HG03442 (cell line): ENCODE data around the gene MALRD1.

Experiments used
- ATAC-seq: cut with Tn5 transposase; IDR thresholded peaks from one replicate; pipeline ENCODE4 v1.9.1; 2021; ENCODE audit warnings: mild to moderate bottlenecking, moderate library complexity; ENCODE audit not compliant: unreplicated experiment

Gene MALRD1

DNA sequence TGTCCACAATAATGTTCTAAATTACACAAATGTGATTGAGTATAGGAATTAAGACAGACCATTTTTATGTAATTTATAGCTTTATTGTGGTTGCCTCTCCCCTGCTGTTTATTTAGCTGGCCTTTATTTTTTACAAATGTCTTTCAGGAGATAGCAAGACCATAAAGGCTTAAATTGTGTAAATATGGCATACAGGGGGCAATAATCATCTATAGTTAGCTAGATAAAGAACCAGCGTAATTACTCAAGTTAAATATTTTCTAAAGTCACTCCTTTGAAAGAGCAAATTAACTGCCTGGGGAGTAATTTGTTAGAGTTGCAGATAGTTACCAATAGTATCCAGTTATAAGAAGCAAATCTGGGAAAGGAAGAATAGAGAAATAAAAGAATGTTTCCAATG is at the start of gene MALRD1:
MALRD1 (plus strand) TSS at position 313 of the 400 bp plus-strand sequence. CDS start 138 bp downstream, outside the sequence.
- no peak for ATAC-seq

DNA sequence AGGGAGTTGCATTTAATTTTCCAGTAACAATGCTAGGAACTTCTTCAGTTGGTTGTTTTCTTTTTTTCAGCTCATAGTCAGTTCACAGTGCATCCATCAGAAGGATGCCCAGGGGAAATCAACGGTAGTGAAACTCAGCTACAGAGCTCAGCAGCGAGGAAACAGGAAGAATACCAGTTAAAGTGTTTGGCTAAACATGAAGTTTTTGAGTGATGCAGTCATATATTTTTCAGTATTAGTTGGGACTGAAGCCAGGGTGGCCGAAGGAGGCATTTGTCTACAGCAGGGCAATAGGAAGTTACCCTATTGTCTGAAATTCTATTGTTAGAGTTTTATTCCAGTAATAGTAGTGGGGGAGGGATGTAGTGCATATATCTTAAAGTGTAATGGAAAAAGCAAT is 45.3 kb upstream of the MALRD1 start:
- ATAC-seq: no peak

DNA sequence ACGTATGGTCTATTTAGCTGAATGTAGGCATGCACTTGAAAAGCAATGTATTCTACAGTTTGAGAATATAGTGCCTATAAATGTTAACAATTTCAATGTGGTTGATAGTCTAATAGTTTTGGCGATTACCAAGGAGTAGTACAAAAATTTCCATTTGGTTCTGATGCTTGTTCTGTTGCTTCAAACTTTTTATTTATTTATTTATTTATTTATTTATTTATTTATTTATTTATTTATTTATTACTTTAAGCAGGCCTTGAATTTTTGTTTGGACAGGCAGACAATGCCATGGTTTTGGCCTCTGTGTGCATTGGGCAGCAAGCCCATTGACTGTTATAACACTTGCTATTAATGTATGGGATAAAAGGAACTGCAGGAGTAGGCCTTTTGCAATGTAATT is 36.5 kb upstream of the MALRD1 start:
- ATAC-seq: no peak

DNA sequence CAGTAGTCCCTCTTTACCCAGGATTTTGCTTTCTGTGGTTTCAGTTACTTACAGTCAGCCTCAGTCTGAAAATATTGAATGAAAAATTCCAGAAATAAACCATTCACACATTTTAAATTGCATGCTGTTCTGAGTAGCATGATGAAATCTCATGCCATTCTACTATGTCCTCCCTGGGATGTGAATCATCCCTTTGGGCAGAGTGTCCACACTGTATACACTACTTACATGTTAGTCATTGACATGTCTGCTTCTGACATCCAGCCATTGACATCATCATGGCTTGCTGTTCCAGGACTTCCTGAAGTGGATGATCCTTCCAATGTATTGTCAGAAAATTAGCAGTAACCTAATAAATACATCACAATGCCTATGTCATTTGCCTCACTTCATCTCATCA is 34.6 kb upstream of the MALRD1 start:
- ATAC-seq: no peak

DNA sequence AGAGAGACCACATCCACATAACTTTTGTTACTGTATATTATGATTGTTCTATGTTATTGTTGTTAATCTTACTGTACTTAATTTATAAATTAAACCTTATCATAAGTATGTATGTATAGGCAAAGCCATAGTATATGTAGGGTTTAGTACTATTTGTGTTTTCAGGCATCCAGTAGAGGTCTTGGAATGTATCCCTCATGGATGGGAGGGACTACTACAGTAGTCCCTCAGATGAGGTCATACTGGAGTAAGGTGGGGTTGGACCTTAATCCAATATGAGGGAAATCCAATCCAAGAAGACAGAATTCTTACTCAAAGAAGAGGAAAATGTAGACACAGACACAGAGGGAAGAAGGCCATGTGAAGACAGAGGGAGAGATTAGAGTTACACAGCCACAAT is 34.1 kb upstream of the MALRD1 start:
- no peak for ATAC-seq

- no peak for ATAC-seq
Observed at GRCh38 chr10:19017116-19017890, 31.3 kb upstream of the MALRD1 start.

- no peak for ATAC-seq
Observed at GRCh38 chr10:19021162-19021561, 27.4 kb upstream of the MALRD1 start.

- ATAC-seq: no peak
Observed at GRCh38 chr10:19024611-19025010, 24.0 kb upstream of the MALRD1 start.

DNA sequence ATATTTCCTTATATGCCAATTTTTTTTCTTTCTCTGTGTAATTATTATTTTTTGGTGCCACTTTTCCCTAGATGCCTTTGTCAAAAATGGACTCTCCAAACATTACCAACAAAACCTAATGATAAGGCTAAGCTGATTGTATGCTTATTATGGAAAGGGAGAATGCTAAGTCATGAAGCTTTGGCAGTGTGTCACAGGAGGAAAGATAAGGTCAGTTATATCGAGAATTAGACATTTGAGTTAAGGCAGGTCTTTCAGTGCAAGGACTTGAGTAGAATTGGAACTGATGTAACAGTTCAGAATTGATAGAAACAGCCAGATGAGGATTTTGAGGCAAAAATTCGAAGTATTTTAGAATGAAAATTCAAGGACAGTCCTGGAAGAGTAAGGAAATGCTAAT is 16.8 kb upstream of the MALRD1 start:
- no peak for ATAC-seq

DNA sequence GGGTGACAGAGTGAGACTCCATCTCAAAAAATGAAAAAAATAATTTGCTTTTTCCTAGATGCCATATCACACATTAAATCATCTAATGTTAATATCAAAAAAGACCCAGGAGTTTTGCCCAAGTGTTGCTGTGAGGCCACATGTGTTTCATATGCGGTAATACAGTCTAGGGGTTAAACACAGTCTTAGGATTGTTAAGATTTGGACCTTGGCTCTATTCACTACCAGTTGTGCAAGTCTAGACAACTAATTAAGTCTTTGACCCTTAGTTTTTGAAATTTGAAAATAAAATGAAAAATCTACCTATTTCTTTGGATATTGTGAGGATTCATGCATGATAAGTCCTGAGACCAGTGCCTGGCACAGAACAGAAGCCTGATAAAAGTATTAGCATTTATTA is 14.9 kb upstream of the MALRD1 start:
- ATAC-seq: no peak

DNA sequence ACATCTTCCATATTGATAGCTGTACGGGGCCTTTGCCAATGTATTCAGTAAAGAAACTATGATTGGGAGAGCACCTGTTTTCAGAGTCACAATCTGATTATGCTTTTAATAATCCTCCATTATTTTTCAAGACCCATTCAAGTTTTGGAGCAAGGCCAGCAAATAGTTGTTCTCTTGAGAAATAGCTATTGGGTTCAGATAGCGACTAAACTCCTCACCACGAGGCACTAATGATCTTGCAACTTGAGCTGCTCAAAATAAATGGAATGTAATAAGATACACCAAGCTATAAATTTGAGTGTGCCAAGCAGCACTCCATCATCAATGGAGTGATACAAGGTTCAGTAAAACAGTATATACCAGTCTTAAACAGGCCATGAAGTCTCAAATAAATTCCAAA is 7.4 kb upstream of the MALRD1 start:
- ATAC-seq: no peak

DNA sequence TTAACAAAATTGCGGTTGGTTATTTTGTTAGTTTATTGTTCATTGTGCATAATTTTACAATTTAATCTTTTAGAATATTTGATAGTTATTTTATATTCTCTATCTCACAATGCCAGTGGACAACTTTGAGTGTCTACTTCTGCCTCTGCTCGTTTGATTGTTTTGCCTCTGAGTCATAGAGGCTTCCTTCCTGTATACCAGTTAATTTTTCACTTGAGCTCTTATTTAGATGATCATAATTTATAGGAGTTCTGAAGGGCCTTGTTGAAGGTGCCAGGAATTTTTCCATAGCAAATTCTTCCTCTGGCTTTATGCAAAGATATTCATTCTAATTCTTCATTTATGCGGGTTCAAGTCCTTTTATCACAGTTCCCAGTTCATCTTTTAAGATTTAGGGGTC is 5.2 kb upstream of the MALRD1 start:
- ATAC-seq: no peak

- ATAC-seq: no peak
Observed at GRCh38 chr10:19046679-19047078, 1.9 kb upstream of the MALRD1 start.

- no peak for ATAC-seq
Observed at GRCh38 chr10:19048891-19049290, 290 bp downstream of the MALRD1 start.

GRCh38 chr10:19049567-19049966 is 966 bp downstream of the MALRD1 start:
- ATAC-seq: no peak

DNA sequence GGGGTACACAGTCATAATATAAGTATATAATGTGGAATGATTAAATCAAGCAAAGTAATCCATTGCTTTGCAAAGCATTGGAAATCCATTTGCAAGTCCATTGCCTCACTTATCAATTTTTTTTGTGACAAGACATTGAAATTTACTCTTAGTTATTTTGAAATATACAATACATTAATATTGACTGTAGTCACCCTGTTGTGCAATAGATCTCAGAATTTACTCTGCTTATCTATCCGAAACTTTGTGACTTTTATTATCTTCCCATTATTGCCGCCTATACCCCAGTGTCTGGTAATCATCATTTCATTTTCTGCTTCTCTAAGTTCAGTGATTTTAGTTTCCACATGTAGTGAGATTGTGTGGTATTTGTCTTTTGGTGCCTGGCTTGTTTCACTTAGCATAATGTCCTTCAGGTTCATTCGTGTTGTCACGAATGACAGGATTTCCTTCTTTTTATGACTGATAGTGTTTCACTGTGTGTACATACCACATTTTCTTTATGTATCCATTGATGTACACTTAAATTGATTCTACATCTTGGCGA is 5.8 kb downstream of the MALRD1 start:
- no peak for ATAC-seq

DNA sequence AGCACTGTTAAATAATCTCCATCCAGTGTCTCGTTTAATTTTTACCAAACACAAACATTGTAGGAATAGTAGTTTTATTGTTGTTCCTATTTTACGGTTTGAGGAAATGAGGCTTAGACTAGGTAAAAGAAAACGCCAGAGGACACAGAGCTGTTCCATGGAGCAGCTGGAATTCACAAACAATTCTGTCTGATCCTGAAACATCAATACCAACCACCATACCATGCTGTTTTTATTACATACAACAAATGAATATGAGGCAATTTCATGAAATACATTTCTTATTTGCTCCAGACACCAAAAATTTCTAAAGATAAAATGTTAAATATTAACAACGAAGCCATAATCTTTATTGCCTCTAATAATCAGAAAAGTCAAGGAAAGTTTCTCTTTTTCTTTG is 9.4 kb downstream of the MALRD1 start:
- ATAC-seq: no peak

- ATAC-seq: no peak
Observed at GRCh38 chr10:19063986-19064385, 15.4 kb downstream of the MALRD1 start.

GRCh38 chr10:19071946-19072345 is 23.3 kb downstream of the MALRD1 start:
- ATAC-seq: no peak

- no peak for ATAC-seq
Observed at GRCh38 chr10:19077276-19077675, 28.7 kb downstream of the MALRD1 start.

DNA sequence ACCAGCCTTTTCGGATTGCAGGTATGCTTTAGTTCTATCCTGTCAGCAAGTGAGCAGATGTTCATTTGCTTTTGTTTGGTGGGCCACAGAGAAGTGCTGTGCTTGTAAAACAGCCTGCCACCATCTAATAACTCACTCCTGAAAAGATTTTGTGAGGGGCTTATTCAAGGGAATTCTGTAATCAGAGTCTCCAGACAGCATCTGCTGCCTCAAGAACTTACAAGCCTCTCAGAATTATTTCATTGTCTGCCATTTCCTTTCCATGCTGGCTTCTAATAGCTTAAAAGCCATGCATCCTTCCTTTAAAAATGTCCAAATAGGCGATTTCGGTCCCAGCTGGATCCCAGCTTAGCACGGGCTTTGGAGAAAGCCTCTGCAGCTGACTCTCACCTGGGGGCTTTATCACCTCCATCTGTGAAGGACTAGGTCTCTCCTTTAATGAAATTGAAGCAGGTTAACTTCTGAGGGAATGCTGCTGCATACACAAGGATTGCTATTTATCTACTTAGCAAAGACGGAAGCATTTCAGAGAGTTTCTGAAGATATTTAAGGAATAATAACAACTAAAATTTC is 48.0 kb downstream of the MALRD1 start:
- ATAC-seq: no peak

GRCh38 chr10:19097151-19097550 is 48.5 kb downstream of the MALRD1 start:
- ATAC-seq: no peak
